Left lung (tissue), 10 donors: ENCODE data around the gene RILPL1. TPM values are rescaled to one million over a fixed set of nuclear protein-coding genes. Genes with fewer than 3 reads are reported as not detected.

ENCODE experiments used
- ATAC-seq: fragments of 200-7000 bp; cut with Tn5 transposase; one replicate; pipeline ENCODE4 v1.9.1; 2020; ENCODE audit warnings: moderate library complexity
- DNase-seq, 4 donors: peaks; one replicate each; pipeline ENCODE4 v3.0.0-alpha.2; 2013 to 2020
- H3K27ac ChIP-seq, 2 donors: fragments of 200-600 bp; sonication (generic) in 1 of 2; one replicate each; pipeline versions ENCODE4 v1.5.0 to v1.8.0; 2020 to 2021
- H3K27me3 ChIP-seq, 2 donors: fragments of 200-600 bp; sonication (generic) in 1 of 2; one replicate each; pipeline versions ENCODE4 v1.5.0 to v1.8.0; 2020 to 2021
- H3K36me3 ChIP-seq, 2 donors: fragments of 200-600 bp; sonication (generic) in 1 of 2; one replicate each; pipeline versions ENCODE4 v1.5.0 to v1.8.0; 2020 to 2021
- H3K4me1 ChIP-seq, 2 donors: fragments of 200-600 bp; one replicate each; pipeline ENCODE4 v1.8.0; 2021
- H3K4me3 ChIP-seq, 2 donors: fragments of 200-600 bp; sonication (generic) in 1 of 2; one replicate each; pipeline versions ENCODE4 v1.5.0 to v1.8.0; 2020 to 2021; ENCODE audit warnings: mild to moderate bottlenecking in 1 of 2
- H3K9me3 ChIP-seq, 2 donors: fragments of 200-600 bp; sonication (generic) in 1 of 2; one replicate each; pipeline versions ENCODE4 v1.5.0 to v1.8.0; 2020 to 2021
- intact Hi-C, 2 donors: fragments of 100-400 bp; cut with DNase I; formaldehyde crosslinking; loops; one replicate each; pipeline versions ENCODE4 v1.11.2 to v1.14.2; 2022
- polyA plus RNA-seq, 6 donors: library from polyadenylated mRNA; unstranded; fragments of 120-200 nt; gene quantifications; one replicate each; pipeline ENCODE4 v1.2.1, GENCODE V29; 2013; ENCODE audit not compliant: insufficient read length in 6 of 6
- total RNA-seq, 2 donors: library from RNA; stranded (reverse); fragmentation: NEBNext Ultra II Directional; extraction: Animal tissue kit (Norgen Biotek cat#: 25700); gene quantifications; one replicate each; pipeline ENCODE4 v1.2.1, GENCODE V29; 2021
- TF ChIP-seq, protein P1 (sequence below), 2 donors: fragments of 200-600 bp; sonication (generic) in 1 of 2; IDR thresholded peaks; one replicate each; pipeline versions ENCODE4 v1.5.0 to v1.8.0; 2021; ENCODE audit warnings: antibody characterized with exemption in 2 of 2
- donor health status: DM: no; HTN: yes; CAD: no.
- donor health status: DM: no; HTN: no; CAD: no.

The RILPL1 gene
- total and polyA plus RNA-seq, 8 donors: 11.9 to 25.2 (median 21.6) TPM

GRCh38 chr12:123491056-123491455 lies 42.5 kb downstream of the RILPL1 start:
- TF ChIP-seq, protein P1, sequence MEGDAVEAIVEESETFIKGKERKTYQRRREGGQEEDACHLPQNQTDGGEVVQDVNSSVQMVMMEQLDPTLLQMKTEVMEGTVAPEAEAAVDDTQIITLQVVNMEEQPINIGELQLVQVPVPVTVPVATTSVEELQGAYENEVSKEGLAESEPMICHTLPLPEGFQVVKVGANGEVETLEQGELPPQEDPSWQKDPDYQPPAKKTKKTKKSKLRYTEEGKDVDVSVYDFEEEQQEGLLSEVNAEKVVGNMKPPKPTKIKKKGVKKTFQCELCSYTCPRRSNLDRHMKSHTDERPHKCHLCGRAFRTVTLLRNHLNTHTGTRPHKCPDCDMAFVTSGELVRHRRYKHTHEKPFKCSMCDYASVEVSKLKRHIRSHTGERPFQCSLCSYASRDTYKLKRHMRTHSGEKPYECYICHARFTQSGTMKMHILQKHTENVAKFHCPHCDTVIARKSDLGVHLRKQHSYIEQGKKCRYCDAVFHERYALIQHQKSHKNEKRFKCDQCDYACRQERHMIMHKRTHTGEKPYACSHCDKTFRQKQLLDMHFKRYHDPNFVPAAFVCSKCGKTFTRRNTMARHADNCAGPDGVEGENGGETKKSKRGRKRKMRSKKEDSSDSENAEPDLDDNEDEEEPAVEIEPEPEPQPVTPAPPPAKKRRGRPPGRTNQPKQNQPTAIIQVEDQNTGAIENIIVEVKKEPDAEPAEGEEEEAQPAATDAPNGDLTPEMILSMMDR (IDR thresholded peaks at IDR 0.05): no peak
- ATAC-seq (no peak), DNase-seq (no peak)
- Histone ChIP-seq H3K36me3 (no peaks in the 10 kb centered on the region), H3K9me3 (no peaks in the 10 kb centered on the region), H3K4me3 (no peak overlapping the region), H3K4me1 (no peaks in the 10 kb centered on the region), H3K27me3 (no peaks in the 10 kb centered on the region), H3K27ac (no peak overlapping the region)
- intact Hi-C loops: no loop called here

- H3K27ac ChIP-seq: no peak overlapping the region
- TF ChIP-seq, protein P1 (IDR thresholded peaks at IDR 0.05): no peak
- peak; percentile 77 for ATAC-seq
These were observed 43.4 kb downstream of the RILPL1 start for GRCh38 chr12:123490089-123490488.

DNA sequence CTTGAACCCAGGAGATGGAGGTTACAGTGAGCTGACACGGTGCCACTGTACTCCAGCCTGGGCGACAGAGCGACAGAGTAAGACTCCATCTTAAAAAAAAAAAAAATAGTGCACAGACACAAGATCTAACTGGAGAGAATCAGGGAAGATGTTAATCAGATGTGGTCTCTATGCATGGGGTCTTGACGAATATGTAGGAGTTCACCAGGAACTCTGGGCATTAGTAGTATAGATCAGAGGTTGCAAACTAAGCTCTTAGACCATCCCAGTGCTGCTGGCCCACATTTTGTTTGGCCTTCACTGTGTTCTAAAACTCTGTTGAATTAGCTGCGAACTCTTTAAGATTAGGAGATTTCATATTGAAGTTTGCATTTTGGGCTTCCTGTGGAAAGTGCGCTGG lies 43.9 kb downstream of the RILPL1 start:
- no peaks in the 10 kb centered on the region for H3K27me3 ChIP-seq
- DNase-seq (peak in 1 of 4 donors; percentile 0), ATAC-seq (no peak)
- H3K4me3 ChIP-seq: no peak overlapping the region
- H3K36me3 ChIP-seq: peaks cover 0 to 3% of the 10 kb centered on the region in 2 donors
- H3K4me1 ChIP-seq: no peaks in the 10 kb centered on the region
- no peaks in the 10 kb centered on the region for H3K9me3 ChIP-seq
- no peak overlapping the region for H3K27ac ChIP-seq
- TF ChIP-seq, protein P1 (IDR thresholded peaks at IDR 0.05): no peak
- intact Hi-C loops: no loop called here

More at GRCh38 chr12:123490089-123490488, 43.4 kb downstream of the RILPL1 start:
- DNase-seq: peak in 3 of 4 donors; percentile 8 to 38 (median 16)
- Histone ChIP-seq H3K36me3 (no peaks in the 10 kb centered on the region), H3K4me3 (no peak overlapping the region), H3K4me1 (no peaks in the 10 kb centered on the region), H3K27me3 (no peaks in the 10 kb centered on the region), H3K9me3 (no peaks in the 10 kb centered on the region)
- intact Hi-C loops: no loop called here

- no peak overlapping the region for H3K27ac ChIP-seq
- H3K4me3 ChIP-seq: no peak overlapping the region
- DNase-seq: peak in 1 of 4 donors; percentile 65
- H3K36me3 ChIP-seq: peaks cover 0 to 4% of the 10 kb centered on the region in 2 donors
- no peaks in the 10 kb centered on the region for H3K9me3 ChIP-seq
- intact Hi-C loops: no loop called here
- TF ChIP-seq, protein P1 (IDR thresholded peaks at IDR 0.05): no peak
- no peaks in the 10 kb centered on the region for H3K27me3 ChIP-seq
- ATAC-seq: no peak
- H3K4me1 ChIP-seq: no peaks in the 10 kb centered on the region
These were observed 44.8 kb downstream of the RILPL1 start for GRCh38 chr12:123488539-123489230.

DNA sequence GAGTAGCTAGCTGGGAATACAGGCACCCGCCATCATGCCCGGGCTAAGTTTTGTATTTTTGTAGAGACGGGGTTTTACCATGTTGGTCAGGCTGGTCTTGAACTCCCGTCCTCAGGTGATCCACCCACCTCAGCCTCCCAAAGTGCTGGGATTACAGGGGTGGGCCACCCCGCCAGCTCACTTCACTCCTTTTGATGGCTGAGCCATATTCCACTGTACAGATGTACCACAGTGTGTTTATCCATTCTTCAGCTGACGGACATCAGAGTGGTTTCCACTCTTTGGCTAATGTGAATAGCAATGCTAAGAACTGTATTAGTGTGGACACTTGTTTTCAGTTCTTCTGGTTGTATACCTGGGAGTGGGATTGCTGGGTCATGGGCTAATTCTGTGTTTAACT lies 46.1 kb downstream of the RILPL1 start:
- TF ChIP-seq, protein P1 (IDR thresholded peaks at IDR 0.05): no peak

More for the DNA sequence above, 46.1 kb downstream of the RILPL1 start:
- no peak overlapping the region for H3K27ac ChIP-seq
- H3K27me3 ChIP-seq: no peaks in the 10 kb centered on the region
- peaks cover 0 to 4% of the 10 kb centered on the region in 2 donors for H3K36me3 ChIP-seq
- H3K4me1 ChIP-seq: no peaks in the 10 kb centered on the region
- H3K9me3 ChIP-seq: no peaks in the 10 kb centered on the region
- DNase-seq: peak in 1 of 4 donors; percentile 8
- no peak for ATAC-seq
- intact Hi-C loops: no loop called here
- H3K4me3 ChIP-seq: no peak overlapping the region
